Measurements from ENCODE around the gene AFMID.
A peak's percentile ranks its signal among the peaks of the same experiment; 100 is the strongest.

The AFMID gene

DNA sequence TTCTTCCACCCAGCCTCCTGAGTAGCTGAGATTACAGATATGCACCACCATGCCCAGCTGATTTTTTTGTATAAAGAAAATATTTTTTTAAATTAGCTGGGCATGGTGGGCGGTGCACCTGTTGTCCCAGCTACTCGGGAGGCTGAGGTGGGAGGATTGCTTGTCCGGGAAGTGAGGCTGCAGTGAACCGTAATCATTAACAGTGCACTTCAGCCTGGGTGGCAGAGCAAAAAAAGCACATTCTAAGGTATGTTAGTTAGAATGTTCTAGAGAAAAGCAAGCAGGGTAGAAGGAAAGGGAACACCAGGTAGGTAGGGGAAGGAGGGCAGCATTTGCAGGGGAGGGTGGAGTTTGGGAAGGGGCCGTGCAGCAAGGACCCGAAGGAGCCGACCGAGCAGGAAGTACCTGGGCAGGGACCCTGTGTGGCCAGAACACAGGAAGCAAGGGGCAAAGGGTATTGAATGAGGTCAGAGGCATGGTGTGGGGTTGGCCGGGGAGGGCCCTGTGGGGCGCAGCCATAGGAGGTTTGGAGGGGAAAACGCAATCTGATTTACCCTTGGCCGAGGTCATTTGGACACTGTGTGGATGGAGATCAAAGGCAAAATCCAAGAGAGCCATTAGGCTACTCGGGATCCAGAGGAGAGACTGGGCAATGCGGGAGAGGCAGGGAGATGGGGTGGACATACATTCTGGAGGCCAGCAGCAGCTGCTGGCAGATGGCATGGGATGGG lies 38.7 kb upstream of the AFMID start:
- DNase-seq (ENCODE audit: low spot score), result no peak
- H2AFZ ChIP-seq (ENCODE audit: low read length), result peak overlapping the region; percentile 49
- no peak overlapping the region for H4K8ac ChIP-seq (ENCODE audit: low read depth, low read length)
- H3K27ac ChIP-seq (replicated peaks; ENCODE audit: low read length), result no peak overlapping the region
- H3K4me3 ChIP-seq (ENCODE audit: low read length in 2 of 2), result no peak overlapping the region
- no peak overlapping the region for H2BK5ac ChIP-seq (ENCODE audit: low read length)
- no peak overlapping the region for H2BK12ac ChIP-seq (ENCODE audit: low read length)
- H2AK5ac ChIP-seq (ENCODE audit: low read depth, low read length), result no peak overlapping the region
- H3K9me3 ChIP-seq (replicated peaks in 1 of 2; ENCODE audit: control insufficient read depth in 2 of 2, insufficient read depth in 1 of 2, low read depth in 1 of 2, low read length in 2 of 2), result peaks cover 0 to 2% of the 10 kb centered on the region in 2 donors
- peaks cover 5 to 10% of the 10 kb centered on the region in 2 donors for H3K4me1 ChIP-seq (ENCODE audit: control insufficient read depth in 2 of 2, insufficient read depth in 1 of 2, low read depth in 1 of 2, low read length in 2 of 2)
- H3K4me2 ChIP-seq (ENCODE audit: insufficient read depth, low read length, poor library complexity, severe bottlenecking), result no peak overlapping the region
- no peak overlapping the region for H3K4ac ChIP-seq (ENCODE audit: low read length)
- H3K9ac ChIP-seq (ENCODE audit: low read depth, low read length, poor library complexity), result no peak overlapping the region
- H3K79me1 ChIP-seq (ENCODE audit: low read depth, low read length), result no peaks in the 10 kb centered on the region
- H2BK15ac ChIP-seq (ENCODE audit: low read length), result no peak overlapping the region
- peak overlapping the region; percentile 8 for H3K18ac ChIP-seq (ENCODE audit: low read length)
- peaks cover 0 to 34% (median 0%) of the 10 kb centered on the region in 3 experiments for H3K27me3 ChIP-seq (ENCODE audit: control insufficient read depth in 3 of 3, insufficient read depth in 3 of 3, low read depth in 1 of 3, low read length in 3 of 3)
- H4K91ac ChIP-seq (ENCODE audit: low read depth, low read length, poor library complexity), result no peak overlapping the region
- no peak overlapping the region for H3K23ac ChIP-seq (ENCODE audit: low read depth, low read length, poor library complexity)
- H2BK120ac ChIP-seq (ENCODE audit: low read depth, low read length), result no peak overlapping the region
- no peaks in the 10 kb centered on the region for H3K36me3 ChIP-seq (replicated peaks in 1 of 2; ENCODE audit: control insufficient read depth in 2 of 2, insufficient read depth in 2 of 2, low read length in 2 of 2)
- no peak overlapping the region for H3K14ac ChIP-seq (ENCODE audit: low read length)
- WGBS, 2 donors (ENCODE audit: extremely low coverage in 2 of 2, insufficient read length in 2 of 2, insufficient replicate concordance in 1 of 2), result no CpG with 5 or more reads among the region's 14 CpGs

GRCh38 chr17:78151514-78152008 lies 35.6 kb upstream of the AFMID start:
- no peak overlapping the region for H3K9ac ChIP-seq (ENCODE audit: low read depth, low read length, poor library complexity)
- DNase-seq (ENCODE audit: low spot score), result no peak
- no peak overlapping the region for H3K4me2 ChIP-seq (ENCODE audit: insufficient read depth, low read length, poor library complexity, severe bottlenecking)
- peak overlapping the region; percentile 67 for H3K18ac ChIP-seq (ENCODE audit: low read length)
- H3K4ac ChIP-seq (ENCODE audit: low read length), result no peak overlapping the region
- H3K27ac ChIP-seq (replicated peaks; ENCODE audit: low read length), result no peak overlapping the region
- H3K9me3 ChIP-seq (replicated peaks in 1 of 2; ENCODE audit: control insufficient read depth in 2 of 2, insufficient read depth in 1 of 2, low read depth in 1 of 2, low read length in 2 of 2), result peaks cover 0 to under 1% of the 10 kb centered on the region in 2 donors
- H4K8ac ChIP-seq (ENCODE audit: low read depth, low read length), result no peak overlapping the region
- H2BK5ac ChIP-seq (ENCODE audit: low read length), result no peak overlapping the region
- H3K23ac ChIP-seq (ENCODE audit: low read depth, low read length, poor library complexity), result no peak overlapping the region
- H2BK12ac ChIP-seq (ENCODE audit: low read length), result no peak overlapping the region
- H3K27me3 ChIP-seq (ENCODE audit: control insufficient read depth in 3 of 3, insufficient read depth in 3 of 3, low read depth in 1 of 3, low read length in 3 of 3), result peaks cover 0 to 19% (median 0%) of the 10 kb centered on the region in 3 experiments
- no peak overlapping the region for H2AK5ac ChIP-seq (ENCODE audit: low read depth, low read length)
- no peak overlapping the region for H3K14ac ChIP-seq (ENCODE audit: low read length)
- H4K91ac ChIP-seq (ENCODE audit: low read depth, low read length, poor library complexity), result no peak overlapping the region
- H2AFZ ChIP-seq (ENCODE audit: low read length), result peak overlapping the region; percentile 67
- H3K79me1 ChIP-seq (ENCODE audit: low read depth, low read length), result no peaks in the 10 kb centered on the region
- no peak overlapping the region for H3K4me3 ChIP-seq (ENCODE audit: low read length in 2 of 2)
- H3K4me1 ChIP-seq (ENCODE audit: control insufficient read depth in 2 of 2, insufficient read depth in 1 of 2, low read depth in 1 of 2, low read length in 2 of 2), result peaks cover 5 to 7% of the 10 kb centered on the region in 2 donors
- H3K36me3 ChIP-seq (replicated peaks in 1 of 2; ENCODE audit: control insufficient read depth in 2 of 2, insufficient read depth in 2 of 2, low read length in 2 of 2), result no peaks in the 10 kb centered on the region
- no CpG with 5 or more reads among the region's 7 CpGs for WGBS, 2 donors (ENCODE audit: extremely low coverage in 2 of 2, insufficient read length in 2 of 2, insufficient replicate concordance in 1 of 2)
- H2BK15ac ChIP-seq (ENCODE audit: low read length), result peak overlapping the region; percentile 19
- no peak overlapping the region for H2BK120ac ChIP-seq (ENCODE audit: low read depth, low read length)

- no peak overlapping the region for H3K18ac ChIP-seq (ENCODE audit: low read length)
- H3K27me3 ChIP-seq (ENCODE audit: control insufficient read depth in 3 of 3, insufficient read depth in 3 of 3, low read depth in 1 of 3, low read length in 3 of 3), result no peaks in the 10 kb centered on the region
- H4K8ac ChIP-seq (ENCODE audit: low read depth, low read length), result no peak overlapping the region
- H3K36me3 ChIP-seq (replicated peaks in 1 of 2; ENCODE audit: control insufficient read depth in 2 of 2, insufficient read depth in 2 of 2, low read length in 2 of 2), result no peaks in the 10 kb centered on the region
- H2AFZ ChIP-seq (ENCODE audit: low read length), result no peak overlapping the region
- no peak overlapping the region for H2AK5ac ChIP-seq (ENCODE audit: low read depth, low read length)
- H3K4ac ChIP-seq (ENCODE audit: low read length), result no peak overlapping the region
- no peak overlapping the region for H2BK5ac ChIP-seq (ENCODE audit: low read length)
- H3K9ac ChIP-seq (ENCODE audit: low read depth, low read length, poor library complexity), result no peak overlapping the region
- no peak overlapping the region for H2BK15ac ChIP-seq (ENCODE audit: low read length)
- H3K4me1 ChIP-seq (ENCODE audit: control insufficient read depth in 2 of 2, insufficient read depth in 1 of 2, low read depth in 1 of 2, low read length in 2 of 2), result peaks cover 5 to 7% of the 10 kb centered on the region in 2 donors
- no peak overlapping the region for H2BK120ac ChIP-seq (ENCODE audit: low read depth, low read length)
- no peaks in the 10 kb centered on the region for H3K9me3 ChIP-seq (replicated peaks in 1 of 2; ENCODE audit: control insufficient read depth in 2 of 2, insufficient read depth in 1 of 2, low read depth in 1 of 2, low read length in 2 of 2)
- no peaks in the 10 kb centered on the region for H3K79me1 ChIP-seq (ENCODE audit: low read depth, low read length)
- no peak overlapping the region for H3K4me3 ChIP-seq (ENCODE audit: low read length in 2 of 2)
- no peak overlapping the region for H2BK12ac ChIP-seq (ENCODE audit: low read length)
- H3K27ac ChIP-seq (replicated peaks; ENCODE audit: low read length), result no peak overlapping the region
- H3K14ac ChIP-seq (ENCODE audit: low read length), result no peak overlapping the region
- H3K4me2 ChIP-seq (ENCODE audit: insufficient read depth, low read length, poor library complexity, severe bottlenecking), result no peak overlapping the region
- H4K91ac ChIP-seq (ENCODE audit: low read depth, low read length, poor library complexity), result no peak overlapping the region
- no peak for DNase-seq (ENCODE audit: low spot score)
- no peak overlapping the region for H3K23ac ChIP-seq (ENCODE audit: low read depth, low read length, poor library complexity)
- no CpG with 5 or more reads among the region's 11 CpGs for WGBS, 2 donors (ENCODE audit: extremely low coverage in 2 of 2, insufficient read length in 2 of 2, insufficient replicate concordance in 1 of 2)
These were observed 32.0 kb upstream of the AFMID start for GRCh38 chr17:78154903-78155811.

All from neuronal stem cell (in vitro differentiated cells).